GM12873 (cell line): ENCODE measurements around the gene GRIK2.

ENCODE experiments used
- TF ChIP-seq, protein P1 (sequence below): IDR thresholded peaks from 2 replicates; pipeline ENCODE4 v1.5.1; 2012; ENCODE audit warnings: low read depth, mild to moderate bottlenecking, moderate library complexity, low read length, control low read depth; ENCODE audit not compliant: insufficient read depth; ENCODE audit errors: missing control alignments

The GRIK2 gene

DNA sequence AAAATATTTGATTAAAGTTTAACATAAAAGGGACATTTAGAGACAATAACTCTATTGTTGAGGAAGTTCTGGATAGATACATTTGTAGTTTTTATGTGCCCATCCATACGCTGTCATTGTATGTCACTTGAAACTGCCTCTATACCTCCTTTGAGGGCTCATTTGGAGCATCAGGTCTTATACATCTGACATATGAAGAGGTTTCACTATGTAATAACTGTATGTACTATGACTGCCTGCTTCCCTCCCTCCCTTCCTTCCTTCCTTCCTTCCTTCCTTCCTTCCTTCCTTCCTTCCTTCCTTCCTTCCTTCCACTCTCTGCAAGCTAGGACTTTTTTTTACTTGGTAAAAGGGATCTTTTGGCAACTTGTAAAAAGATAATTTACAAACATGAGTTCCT, 657.5 kb downstream of the GRIK2 start:
- TF ChIP-seq, protein P1, sequence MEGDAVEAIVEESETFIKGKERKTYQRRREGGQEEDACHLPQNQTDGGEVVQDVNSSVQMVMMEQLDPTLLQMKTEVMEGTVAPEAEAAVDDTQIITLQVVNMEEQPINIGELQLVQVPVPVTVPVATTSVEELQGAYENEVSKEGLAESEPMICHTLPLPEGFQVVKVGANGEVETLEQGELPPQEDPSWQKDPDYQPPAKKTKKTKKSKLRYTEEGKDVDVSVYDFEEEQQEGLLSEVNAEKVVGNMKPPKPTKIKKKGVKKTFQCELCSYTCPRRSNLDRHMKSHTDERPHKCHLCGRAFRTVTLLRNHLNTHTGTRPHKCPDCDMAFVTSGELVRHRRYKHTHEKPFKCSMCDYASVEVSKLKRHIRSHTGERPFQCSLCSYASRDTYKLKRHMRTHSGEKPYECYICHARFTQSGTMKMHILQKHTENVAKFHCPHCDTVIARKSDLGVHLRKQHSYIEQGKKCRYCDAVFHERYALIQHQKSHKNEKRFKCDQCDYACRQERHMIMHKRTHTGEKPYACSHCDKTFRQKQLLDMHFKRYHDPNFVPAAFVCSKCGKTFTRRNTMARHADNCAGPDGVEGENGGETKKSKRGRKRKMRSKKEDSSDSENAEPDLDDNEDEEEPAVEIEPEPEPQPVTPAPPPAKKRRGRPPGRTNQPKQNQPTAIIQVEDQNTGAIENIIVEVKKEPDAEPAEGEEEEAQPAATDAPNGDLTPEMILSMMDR, result no peak

DNA sequence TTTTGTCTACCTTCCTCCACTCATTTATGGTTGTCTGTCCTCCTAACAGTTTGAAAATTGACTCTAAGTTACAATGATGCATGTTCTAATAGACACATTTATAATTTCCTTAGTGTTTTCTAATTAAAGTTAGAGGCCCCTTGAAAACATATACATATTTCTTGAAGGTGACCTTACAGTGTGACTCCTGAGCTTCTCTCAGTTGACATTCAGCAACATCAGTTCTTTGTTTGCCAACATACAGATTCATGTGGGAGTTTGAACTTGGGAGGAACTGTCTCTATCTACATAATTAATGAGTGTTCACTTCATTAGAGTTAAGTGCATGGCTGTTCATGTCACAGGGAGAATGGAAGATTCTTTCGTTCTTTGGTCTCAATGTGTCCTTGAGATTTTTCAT, 658.2 kb downstream of the GRIK2 start:
- TF ChIP-seq, protein P1, result no peak

DNA sequence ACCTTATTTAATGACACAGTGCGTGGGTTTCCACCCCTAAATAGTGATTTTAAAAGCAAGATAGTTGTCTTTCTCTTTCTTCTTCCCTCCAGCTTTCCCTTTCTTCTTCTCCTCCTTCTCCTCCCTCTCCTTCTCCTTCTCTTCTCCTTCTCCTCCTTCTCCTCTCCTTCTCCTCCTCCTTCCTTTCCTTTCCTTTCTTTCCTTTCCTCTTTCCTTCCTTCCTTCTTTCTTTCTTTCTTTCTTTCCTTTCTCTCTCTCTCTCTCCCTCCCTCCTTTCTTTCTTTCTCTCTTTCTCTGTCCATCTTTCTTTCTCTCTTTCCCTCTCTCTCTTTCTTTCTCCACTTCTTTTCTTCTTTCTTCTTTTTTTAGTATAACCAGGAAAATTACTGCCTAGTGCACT, 670.6 kb downstream of the GRIK2 start:
- TF ChIP-seq, protein P1, result no peak

DNA sequence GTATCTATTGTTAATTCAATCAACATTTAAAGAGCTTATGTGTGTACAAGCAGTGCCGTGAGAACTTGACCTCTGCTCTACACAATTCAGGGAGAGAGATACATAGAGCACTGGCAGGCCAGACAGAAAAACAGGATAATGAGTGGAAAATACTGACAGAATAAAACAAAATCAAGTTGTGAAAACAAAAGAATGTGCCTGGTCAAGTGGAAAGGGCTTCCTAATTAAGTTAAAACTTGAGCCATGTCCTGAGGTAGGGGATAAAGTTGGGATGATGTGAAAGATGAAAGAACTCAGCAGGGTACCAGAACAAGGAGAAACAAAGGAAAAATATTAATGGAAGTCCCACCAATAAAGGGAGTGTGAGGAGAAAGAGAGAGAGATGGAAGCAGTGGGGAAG, 672.8 kb downstream of the GRIK2 start:
- TF ChIP-seq, protein P1, result no peak

DNA sequence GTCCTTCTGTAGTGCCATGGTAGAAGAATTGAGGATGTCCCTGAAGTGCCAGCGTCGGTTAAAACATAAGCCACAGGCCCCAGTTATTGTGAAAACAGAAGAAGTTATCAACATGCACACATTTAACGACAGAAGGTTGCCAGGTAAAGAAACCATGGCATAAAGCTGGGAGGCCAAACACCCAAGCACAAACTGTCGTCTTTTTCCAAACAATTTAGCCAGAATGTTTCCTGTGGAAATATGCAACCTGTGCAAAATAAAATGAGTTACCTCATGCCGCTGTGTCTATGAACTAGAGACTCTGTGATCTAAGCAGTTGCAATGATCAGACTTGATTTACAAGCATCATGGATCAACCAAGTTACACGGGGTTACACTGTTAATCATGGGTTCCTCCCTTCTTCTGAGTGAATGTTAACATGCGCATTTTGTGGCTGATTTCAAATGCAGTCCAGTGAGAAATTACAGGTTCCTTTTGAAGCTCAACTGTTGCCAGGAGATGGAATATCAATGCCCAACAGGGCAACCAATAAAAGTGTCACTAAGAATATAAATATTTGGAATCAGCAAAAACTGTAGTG, 674.9 kb downstream of the GRIK2 start:
- TF ChIP-seq, protein P1, result no peak

DNA sequence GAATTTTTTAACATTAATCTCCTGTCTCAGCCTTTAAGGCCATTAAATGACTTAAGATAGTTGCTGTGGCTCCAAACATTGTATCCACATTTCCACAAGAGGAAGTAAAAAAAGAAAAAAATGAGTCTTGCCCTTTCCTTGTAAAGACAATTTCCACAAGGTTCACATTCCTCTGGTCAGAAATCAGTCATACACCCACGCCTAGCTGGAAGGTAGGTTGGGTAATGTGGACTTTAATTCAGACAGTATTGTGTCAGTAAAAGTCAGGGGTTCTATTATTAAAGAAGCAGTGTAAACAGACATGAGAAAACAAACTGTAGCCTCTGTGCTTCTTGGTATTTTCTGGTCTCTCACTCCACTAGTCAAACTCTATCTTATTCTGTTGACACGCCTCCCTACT, 682.0 kb downstream of the GRIK2 start:
- TF ChIP-seq, protein P1, result no peak

DNA sequence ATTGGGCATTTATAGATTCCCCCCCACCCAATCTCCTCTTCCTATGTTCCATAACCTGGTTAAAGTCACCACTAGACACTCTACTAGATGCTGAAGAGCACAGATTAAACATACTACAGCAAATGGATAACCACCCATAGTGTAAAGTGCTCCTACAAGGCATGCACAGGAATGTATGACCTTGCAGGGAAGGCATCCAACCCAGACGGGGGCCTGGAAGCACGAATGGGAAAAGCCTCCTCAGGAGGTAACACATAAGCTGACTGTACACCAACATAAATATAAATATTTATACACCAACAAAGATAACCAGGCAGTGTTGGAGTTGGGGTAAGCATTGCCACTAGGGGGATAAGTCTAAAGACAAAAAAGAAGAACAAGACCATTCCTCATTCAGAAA, 691.7 kb downstream of the GRIK2 start:
- TF ChIP-seq, protein P1, result no peak
